Sciatic nerve (tissue), 2 donors: ENCODE results near the gene LIMCH1. TPM values are rescaled to one million over a fixed set of nuclear protein-coding genes. Genes with fewer than 3 reads are reported as not detected.
"Not testable (repeated sequence)": the region's sequence is repeated elsewhere in the genome, so short reads cannot be mapped to it uniquely, and the experiment has no call there.

Source experiments
- ATAC-seq: fragments of 200-7000 bp; cut with Tn5 transposase; one replicate; pipeline ENCODE4 v1.9.1; 2020; ENCODE audit warnings: mild to moderate bottlenecking, moderate library complexity
- DNase-seq: peaks from one replicate; pipeline ENCODE4 v3.0.0-alpha.2; 2020; ENCODE audit warnings: low spot score
- intact Hi-C: fragments of 100-400 bp; cut with DNase I; formaldehyde crosslinking; loops from one replicate; pipeline ENCODE4 v1.14.2; 2022
- total RNA-seq: library from RNA; stranded (reverse); fragmentation: NEBNext Ultra II Directional; extraction: Animal tissue kit (Norgen Biotek cat#: 25700); gene quantifications from one replicate; pipeline ENCODE4 v1.2.1, GENCODE V29; 2021
- donor health status: DM: no; HTN: no; CAD: no.
- donor health status: DM: no; HTN: no; CAD: no.

Gene LIMCH1
- total RNA-seq: 195 TPM

- ATAC-seq (peak; percentile 81), DNase-seq (peak; percentile 67)
- intact Hi-C loops: no loop called here
Observed at GRCh38 chr4:41538017-41538733, at the start of gene LIMCH1. Gene LIMCH1 (plus strand): TSS chr4:41538157. CDS start chr4:41605996, 67,839 bp downstream.

GRCh38 chr4:41491081-41491576, 46.8 kb upstream of the LIMCH1 start:
- intact Hi-C loops, DNase-seq, ATAC-seq: not testable (repeated sequence)

DNA sequence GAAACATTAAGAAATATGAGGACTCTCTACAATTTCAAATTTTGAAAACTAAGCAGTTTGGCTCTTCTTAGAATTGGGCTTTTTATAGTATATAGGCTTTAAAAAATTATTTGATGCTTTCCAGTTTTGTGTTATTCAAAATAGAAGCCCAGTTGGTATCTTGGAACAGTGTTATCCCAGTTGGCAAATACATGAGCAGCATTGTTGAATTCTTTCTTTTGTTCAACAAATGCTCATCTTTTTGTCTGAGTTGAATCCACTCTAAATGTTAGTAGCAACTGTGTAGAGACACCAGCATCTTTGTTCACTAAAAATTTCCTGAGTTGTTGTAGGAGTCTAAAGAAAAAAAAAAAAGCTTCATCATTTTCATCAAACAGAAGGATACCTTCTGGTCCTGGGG, 41.0 kb upstream of the LIMCH1 start:
- DNase-seq (no peak), ATAC-seq (no peak)
- intact Hi-C loops: no loop called here

- DNase-seq: no peak
- no peak for ATAC-seq
- intact Hi-C loops: no loop called here
Observed at GRCh38 chr4:41498177-41498576, 39.8 kb upstream of the LIMCH1 start.

GRCh38 chr4:41504167-41504818, 33.7 kb upstream of the LIMCH1 start:
- ATAC-seq (no peak), DNase-seq (no peak)
- intact Hi-C loops: no loop called here

DNA sequence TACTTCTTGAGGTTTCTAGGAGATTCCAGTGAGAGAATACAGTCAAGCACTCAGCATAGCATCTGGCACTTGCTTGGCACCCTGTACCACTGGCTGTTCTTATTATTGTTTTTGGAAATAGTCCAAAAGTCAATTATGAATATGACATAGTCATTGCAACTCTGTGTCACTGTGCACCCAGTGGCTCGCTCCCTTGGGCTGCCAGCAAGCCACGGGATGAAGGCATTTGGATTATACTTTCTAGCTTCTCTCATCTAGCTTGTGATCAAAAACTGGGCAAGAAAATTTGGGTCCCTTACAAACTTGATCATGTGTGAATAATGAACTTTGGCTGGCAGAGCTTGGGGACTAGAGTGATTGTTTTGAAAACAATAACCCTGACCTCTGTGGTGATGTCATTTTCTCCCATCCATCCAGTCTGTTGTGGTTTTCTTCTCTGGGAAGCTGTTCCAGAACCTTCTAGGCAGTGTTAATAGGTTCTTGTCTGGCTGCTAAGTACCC, 32.7 kb upstream of the LIMCH1 start:
- ATAC-seq (peak; percentile 55), DNase-seq (no peak)
- intact Hi-C loops: no loop called here

GRCh38 chr4:41506130-41506529, 31.8 kb upstream of the LIMCH1 start:
- intact Hi-C loops: no loop called here
- ATAC-seq (no peak), DNase-seq (no peak)

DNA sequence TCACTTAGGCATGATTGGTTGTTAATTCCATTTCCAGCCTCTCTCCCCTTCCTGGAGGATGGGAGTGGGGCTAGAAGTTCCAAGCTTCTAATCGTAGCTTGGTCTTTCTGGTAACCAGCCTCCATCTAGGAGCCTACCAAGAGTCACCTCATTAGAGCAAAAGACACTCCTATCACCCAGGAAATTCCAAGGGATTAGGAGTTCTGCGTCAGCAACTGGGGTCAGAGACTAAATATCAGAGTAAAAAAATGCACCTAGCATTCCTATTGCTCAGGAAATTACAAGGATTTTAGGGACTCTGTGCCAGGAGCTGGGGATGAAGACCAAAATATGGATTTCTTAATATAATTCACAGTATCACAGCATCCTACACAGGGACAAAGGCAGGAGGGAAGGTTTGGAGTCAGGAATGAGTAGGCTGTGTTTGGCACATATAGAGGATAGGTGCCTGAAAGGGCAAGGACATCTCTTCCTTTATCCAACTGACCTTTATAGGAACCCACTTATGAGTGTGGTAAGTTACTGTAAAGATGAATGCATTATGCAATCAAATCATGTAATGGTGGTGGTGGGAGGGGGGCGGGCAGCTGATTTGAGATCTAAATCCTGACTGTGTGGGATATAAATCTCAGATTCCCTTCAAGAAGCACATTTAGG, 30.5 kb upstream of the LIMCH1 start:
- DNase-seq (no peak), ATAC-seq (no peak)
- intact Hi-C loops: no loop called here

- no peak for ATAC-seq
- intact Hi-C loops: no loop called here
Observed at GRCh38 chr4:41509451-41509866, 28.5 kb upstream of the LIMCH1 start.

DNA sequence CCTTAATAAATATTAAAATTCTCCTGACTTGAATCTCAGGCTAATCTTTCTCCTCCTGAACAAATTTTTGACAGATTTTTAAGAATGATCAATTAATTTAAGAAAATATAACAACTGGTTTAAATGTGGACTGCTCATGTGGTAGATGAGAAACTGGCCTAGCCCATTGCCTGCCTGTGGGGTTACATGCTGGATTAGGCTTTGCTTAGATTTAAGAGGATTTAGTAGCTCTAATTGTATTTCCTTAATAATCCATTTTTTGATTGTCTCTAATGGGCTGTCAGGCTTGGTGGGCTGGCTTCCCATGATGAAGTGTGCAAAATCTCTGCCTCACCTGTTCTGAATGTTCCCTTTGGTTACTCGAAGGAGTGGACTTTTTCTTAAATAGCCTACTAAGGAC, 27.8 kb upstream of the LIMCH1 start:
- ATAC-seq (no peak), DNase-seq (no peak)
- intact Hi-C loops: no loop called here

More at GRCh38 chr4:41509451-41509866, 28.5 kb upstream of the LIMCH1 start:
- no peak for DNase-seq

GRCh38 chr4:41512136-41512535, 25.8 kb upstream of the LIMCH1 start:
- intact Hi-C loops: no loop called here
- ATAC-seq (no peak), DNase-seq (no peak)

DNA sequence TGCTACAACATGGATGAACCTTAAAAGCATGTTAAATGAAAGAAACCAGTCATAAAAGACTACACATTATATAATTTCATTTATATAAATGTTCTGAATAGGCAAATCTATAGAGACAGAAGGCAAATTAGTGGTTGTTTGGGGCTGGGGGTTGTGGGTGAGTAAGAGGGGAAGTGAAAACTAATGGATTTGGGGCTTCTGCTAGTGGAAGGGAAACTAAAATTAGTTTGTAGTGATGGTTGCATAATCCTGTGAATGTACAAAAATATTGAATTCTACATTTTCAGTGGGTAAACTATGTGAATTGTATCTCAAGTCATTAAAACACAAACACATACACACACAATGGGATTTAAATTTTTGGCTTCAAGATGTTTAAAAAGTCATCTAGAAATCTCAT, 25.4 kb upstream of the LIMCH1 start:
- intact Hi-C loops: no loop called here
- ATAC-seq (no peak), DNase-seq (no peak)

DNA sequence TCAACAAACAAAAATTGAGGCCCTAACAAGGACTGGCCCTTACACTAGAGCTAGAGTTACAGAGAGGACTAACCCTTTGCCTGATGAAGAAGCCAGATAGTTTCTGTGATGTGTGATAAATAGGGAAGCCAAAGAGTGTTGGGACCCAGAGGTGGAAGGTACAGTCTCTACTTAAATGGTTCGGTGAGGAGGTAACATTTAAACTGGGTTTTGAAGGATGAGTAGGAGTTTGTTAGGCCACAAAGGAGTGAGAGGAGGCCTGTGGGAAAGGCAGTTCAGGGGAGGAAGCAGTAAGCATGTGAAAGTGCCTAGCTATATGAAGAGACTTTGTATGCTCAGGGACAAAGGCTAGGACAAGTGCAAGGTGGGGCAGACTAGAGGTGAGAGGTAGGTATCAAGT, 23.8 kb upstream of the LIMCH1 start:
- ATAC-seq (no peak), DNase-seq (no peak)
- intact Hi-C loops: no loop called here

DNA sequence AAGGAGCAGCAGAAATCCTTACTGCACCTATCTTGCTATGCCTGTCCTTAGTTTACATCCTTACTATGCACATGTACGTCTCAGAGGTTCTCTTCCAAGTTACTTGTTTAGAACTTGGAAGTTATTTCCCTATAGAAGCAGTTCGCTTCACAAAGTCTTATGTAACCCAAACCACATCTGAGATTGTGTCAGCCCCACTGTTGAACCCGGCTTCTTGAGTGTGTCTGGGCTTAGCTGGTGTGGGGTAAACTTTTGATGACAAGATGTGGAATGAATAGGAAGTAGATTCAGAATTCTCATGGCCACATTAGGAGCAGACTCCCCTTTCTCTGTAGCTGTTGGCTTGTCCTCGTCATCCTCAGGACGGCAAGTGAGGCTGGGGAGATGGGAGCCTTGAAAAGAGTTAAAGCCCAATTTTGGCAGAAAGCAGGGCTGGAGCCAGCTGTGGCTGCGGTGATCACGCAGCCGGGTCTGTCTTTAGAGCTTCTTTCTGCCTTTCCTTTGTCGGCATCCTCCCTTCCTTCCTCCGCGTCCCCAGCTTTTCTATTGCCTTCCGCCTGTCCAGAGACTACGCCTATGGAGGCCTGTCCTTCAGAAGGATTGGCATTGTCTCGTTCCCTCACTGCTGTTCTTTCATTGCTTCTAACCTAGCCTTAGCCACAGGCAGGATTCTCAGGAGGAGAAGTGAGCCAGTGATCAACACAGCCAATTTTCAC, 23.0 kb upstream of the LIMCH1 start:
- ATAC-seq: no peak
- intact Hi-C loops: no loop called here
- DNase-seq: no peak

- intact Hi-C loops: no loop called here
- DNase-seq (no peak), ATAC-seq (no peak)
Observed at GRCh38 chr4:41517121-41517520, 20.8 kb upstream of the LIMCH1 start.

- intact Hi-C loops: no loop called here
- ATAC-seq: no peak
- no peak for DNase-seq
Observed at GRCh38 chr4:41517747-41518146, 20.2 kb upstream of the LIMCH1 start.

DNA sequence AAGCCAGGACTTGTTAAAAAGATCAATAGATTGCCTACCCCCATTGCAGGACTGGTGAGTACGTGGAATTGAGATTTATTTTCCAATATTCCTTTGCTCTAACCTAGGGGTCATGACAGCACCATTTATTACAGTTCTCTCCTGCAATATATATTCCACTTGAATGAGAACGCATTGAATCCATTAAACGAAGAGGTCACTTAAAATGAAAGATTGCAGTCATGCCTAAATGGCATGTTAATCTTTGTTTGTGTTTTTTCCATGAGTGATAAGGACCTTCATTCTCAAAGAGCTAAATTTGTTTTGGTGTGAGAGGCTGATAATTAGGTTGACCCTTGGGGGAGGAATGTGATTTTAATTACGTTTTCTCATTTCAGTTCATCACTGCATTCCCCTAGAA, 13.5 kb upstream of the LIMCH1 start:
- DNase-seq (no peak), ATAC-seq (no peak)
- intact Hi-C loops: no loop called here

GRCh38 chr4:41525129-41525528, 12.8 kb upstream of the LIMCH1 start:
- intact Hi-C loops: no loop called here
- no peak for ATAC-seq
- no peak for DNase-seq

GRCh38 chr4:41526628-41527027, 11.3 kb upstream of the LIMCH1 start:
- intact Hi-C loops: no loop called here
- DNase-seq (no peak), ATAC-seq (no peak)
